Ovary (tissue), 9 donors: ENCODE data around the gene ADCY1. TPM values are rescaled to one million over a fixed set of nuclear protein-coding genes. Genes with fewer than 3 reads are reported as not detected.

ENCODE experiments used
- DNase-seq, 5 donors: peaks; one replicate each; pipeline ENCODE4 v3.0.0-alpha.2; 2019 to 2020
- H3K27ac ChIP-seq, 2 donors: fragments of 200-600 bp; one replicate each; pipeline versions ENCODE4 v1.5.1 to v1.8.0; 2019 to 2022
- H3K27me3 ChIP-seq: fragments of 200-600 bp; one replicate; pipeline ENCODE4 v1.8.0; 2022
- H3K36me3 ChIP-seq: fragments of 200-600 bp; sonication (generic); one replicate; pipeline ENCODE4 v1.5.1; 2019
- H3K4me1 ChIP-seq: one replicate; pipeline ENCODE4 v1.8.1; 2013; ENCODE audit warnings: mild to moderate bottlenecking, moderate library complexity; ENCODE audit not compliant: insufficient read depth
- H3K4me3 ChIP-seq: fragments of 200-600 bp; sonication (generic); one replicate; pipeline ENCODE4 v1.5.1; 2017
- H3K9me3 ChIP-seq, 2 donors: fragments of 200-600 bp in 1 of 2; sonication (generic) in 1 of 2; one replicate each; pipeline versions ENCODE4 v1.5.1 to v1.8.1; 2013 to 2019; ENCODE audit warnings: mild to moderate bottlenecking in 1 of 2, moderate library complexity in 1 of 2
- CTCF ChIP-seq, 3 donors: fragments of 450-650 bp in 2 of 3; fragments of 200-600 bp in 1 of 3; IDR thresholded peaks; one replicate each; pipeline versions ENCODE4 v1.5.1 to v1.8.0; 2016 to 2022; ENCODE audit warnings: antibody characterized with exemption in 3 of 3, mild to moderate bottlenecking in 1 of 3
- EP300 ChIP-seq: sonication (generic); formaldehyde crosslinking; IDR thresholded peaks from one replicate; pipeline ENCODE4 v1.6.1; 2017; ENCODE audit warnings: antibody characterized with exemption
- POLR2A ChIP-seq: fragments of 450-650 bp; IDR thresholded peaks from one replicate; pipeline ENCODE4 v1.6.1; 2017; ENCODE audit warnings: antibody characterized with exemption, mild to moderate bottlenecking, moderate library complexity
- WGBS, 3 donors: extraction: QIAGEN DNeasy Blood & Tissue Kit in 1 of 3; methylation state at CpG; one replicate each; pipeline versions ENCODE4 v1.1.5 to v1.1.7; 2013 to 2017; 5-methylcytosine and 5-hydroxymethylcytosine counted together
- intact Hi-C, 4 donors: fragments of 100-400 bp; cut with DNase I; formaldehyde crosslinking; loops; one replicate each; pipeline versions ENCODE4 v1.11.0 to v1.15.1; 2022 to 2023
- polyA plus RNA-seq, 2 donors: library from polyadenylated mRNA; stranded (reverse); fragments of 200-250 nt in 1 of 2; fragments of 350-450 nt in 1 of 2; fragmentation: Illumina TruSeq in 1 of 2; extraction: RNeasy Lipid Tissue Mini Kit (QIAGEN cat#74804) in 1 of 2; gene quantifications; one replicate each; pipeline ENCODE4 v1.2.3, GENCODE V29; 2013 to 2014
- total RNA-seq, 7 donors: library from RNA; depleted of rRNA in 2 of 7; stranded (reverse); fragments of >200 nt in 2 of 7; fragmentation: NEBNext Ultra II Directional in 3 of 7; extraction: Animal tissue kit (Norgen Biotek cat#: 25700) in 3 of 7; gene quantifications; one replicate each; pipeline versions ENCODE4 v1.1.0 to v1.2.4, GENCODE V29; 2016 to 2023
- donor health status: DM: no; HTN: no; CAD: no; lungs with moderate emphysema.
- donor health status: DM: no; HTN: no; CAD: no.
- donor health status: Bipolar disorder and iron deficiency.
- donor health status: DM: yes; HTN: yes; CAD: no.
- donor health status: DM: no; HTN: no; CAD: no.
- donor health status: DM: yes; HTN: yes; CAD: no.

The ADCY1 gene
- total and polyA plus RNA-seq, 9 donors = 0.40 to 3.7 (median 1.7) TPM

- no peaks in the 10 kb centered on the region for H3K36me3 ChIP-seq
- intact Hi-C loops = no loop called here
- 90 to 94% (median 92%) methylated on average over 16 of the region's 16 CpGs for WGBS, 3 donors
- no peak for DNase-seq
- H3K4me3 ChIP-seq = no peak overlapping the region
- H3K9me3 ChIP-seq = no peaks in the 10 kb centered on the region
- H3K27ac ChIP-seq = no peak overlapping the region
- no peaks in the 10 kb centered on the region for H3K4me1 ChIP-seq
- H3K27me3 ChIP-seq = no peaks in the 10 kb centered on the region
- TF ChIP-seq CTCF (IDR thresholded peaks at IDR 0.05) = no peak
- no peak for TF ChIP-seq POLR2A
- no peak for TF ChIP-seq EP300
Observed at GRCh38 chr7:45609180-45609579, 35.0 kb downstream of the ADCY1 start.

GRCh38 chr7:45610019-45610418 lies 35.9 kb downstream of the ADCY1 start:
- H3K9me3 ChIP-seq = no peaks in the 10 kb centered on the region
- H3K27me3 ChIP-seq = no peaks in the 10 kb centered on the region
- H3K36me3 ChIP-seq = no peaks in the 10 kb centered on the region
- no peak overlapping the region for H3K27ac ChIP-seq
- no peak overlapping the region for H3K4me3 ChIP-seq
- intact Hi-C loops = no loop called here
- TF ChIP-seq EP300 (no peak), POLR2A (no peak), CTCF (IDR thresholded peaks at IDR 0.05) (no peak)
- 84 to 87% (median 84%) methylated on average over 10 of the region's 10 CpGs for WGBS, 3 donors
- no peak for DNase-seq
- H3K4me1 ChIP-seq = no peaks in the 10 kb centered on the region

GRCh38 chr7:45610660-45611299 lies 36.6 kb downstream of the ADCY1 start:
- H3K9me3 ChIP-seq = no peaks in the 10 kb centered on the region
- WGBS, 3 donors = 61 to 75% (median 74%) methylated on average over 3 of the region's 3 CpGs
- DNase-seq = no peak
- TF ChIP-seq CTCF (IDR thresholded peaks at IDR 0.05) (no peak), EP300 (no peak), POLR2A (no peak)
- no peaks in the 10 kb centered on the region for H3K27me3 ChIP-seq
- intact Hi-C loops = no loop called here
- no peak overlapping the region for H3K27ac ChIP-seq
- no peaks in the 10 kb centered on the region for H3K36me3 ChIP-seq
- H3K4me3 ChIP-seq = no peak overlapping the region
- H3K4me1 ChIP-seq = no peaks in the 10 kb centered on the region

- no peak for DNase-seq
- Histone ChIP-seq H3K36me3 (no peaks in the 10 kb centered on the region), H3K9me3 (no peaks in the 10 kb centered on the region), H3K27me3 (no peaks in the 10 kb centered on the region), H3K4me3 (no peak overlapping the region), H3K4me1 (no peaks in the 10 kb centered on the region), H3K27ac (no peak overlapping the region)
- TF ChIP-seq CTCF (IDR thresholded peaks at IDR 0.05) (no peak), EP300 (no peak), POLR2A (no peak)
- 80 to 88% (median 88%) methylated on average over 3 of the region's 3 CpGs for WGBS, 3 donors
- intact Hi-C loops = no loop called here
Observed at GRCh38 chr7:45617166-45617565, 43.0 kb downstream of the ADCY1 start.
